ENCODE results near the gene PCDHGA1. TPM values are rescaled to one million over a fixed set of nuclear protein-coding genes. Genes with fewer than 3 reads are reported as not detected.
"Not testable (repeated sequence)": the region's sequence is repeated elsewhere in the genome, so short reads cannot be mapped to it uniquely, and the experiment has no call there.

The PCDHGA1 gene
- total and polyA plus RNA-seq, 4 donors, result 0.05 to 0.08 (median 0.05) TPM; not detected in 1

- no peak within 1 kb of the TSS for H3K9ac ChIP-seq (ENCODE audit: low read depth in 1 of 2, low read length in 2 of 2)
Measured at GRCh38 chr5:141338538-141339306, 8.4 kb downstream of the PCDHGA1 start, which contains the start of gene PCDHGA2. TSS of gene PCDHGA2 (plus strand) at chr5:141338760.

DNA sequence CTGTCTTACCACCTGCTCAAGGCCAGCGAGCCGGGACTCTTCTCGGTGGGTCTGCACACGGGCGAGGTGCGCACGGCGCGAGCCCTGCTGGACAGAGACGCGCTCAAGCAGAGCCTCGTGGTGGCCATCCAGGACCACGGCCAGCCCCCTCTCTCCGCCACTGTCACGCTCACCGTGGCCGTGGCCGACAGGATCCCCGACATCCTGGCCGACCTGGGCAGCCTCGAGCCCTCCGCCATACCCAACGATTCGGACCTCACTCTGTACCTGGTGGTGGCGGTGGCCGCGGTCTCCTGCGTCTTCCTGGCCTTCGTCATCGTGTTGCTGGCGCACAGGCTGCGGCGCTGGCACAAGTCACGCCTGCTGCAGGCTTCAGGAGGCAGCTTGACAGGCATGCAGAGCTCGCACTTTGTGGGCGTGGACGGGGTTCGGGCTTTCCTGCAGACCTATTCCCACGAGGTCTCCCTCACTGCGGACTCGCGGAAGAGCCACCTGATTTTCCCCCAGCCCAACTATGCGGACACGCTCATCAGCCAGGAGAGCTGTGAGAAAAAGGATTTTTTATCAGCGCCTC lies 10.6 kb downstream of the PCDHGA1 start:
- H3K4me3 ChIP-seq (ENCODE audit: low read depth in 1 of 3, low read length in 3 of 3); H3K27ac ChIP-seq (ENCODE audit: low read depth in 1 of 2, low read length in 2 of 2); H3K9ac ChIP-seq (ENCODE audit: low read depth in 1 of 2, low read length in 2 of 2); DNase-seq (ENCODE audit: low spot score); H3K36me3 ChIP-seq (ENCODE audit: control insufficient read depth in 4 of 4, insufficient read depth in 3 of 4, low read depth in 1 of 4, low read length in 3 of 4); H3K4me1 ChIP-seq (ENCODE audit: control insufficient read depth in 4 of 4, insufficient read depth in 4 of 4, low read length in 3 of 4): not testable (repeated sequence)
- 40% methylated on average over 45 of the region's 45 CpGs for WGBS
- Histone ChIP-seq H3K9me3 (ENCODE audit: control insufficient read depth in 4 of 4, low read length in 3 of 4) (peaks cover 33 to 76% (median 38%) of the 10 kb centered on the region in 4 donors), H3K27me3 (ENCODE audit: control insufficient read depth in 4 of 4, insufficient read depth in 4 of 4, low read length in 3 of 4) (peaks cover 0 to 17% (median 10%) of the 10 kb centered on the region in 4 donors)

More at GRCh38 chr5:141338538-141339306, 8.4 kb downstream of the PCDHGA1 start, which contains the start of gene PCDHGA2:
- no peak for DNase-seq (ENCODE audit: low spot score)
- Histone ChIP-seq H3K27ac (ENCODE audit: low read depth in 1 of 2, low read length in 2 of 2) (no peak within 1 kb of the TSS), H3K27me3 (ENCODE audit: control insufficient read depth in 4 of 4, insufficient read depth in 4 of 4, low read length in 3 of 4) (peaks cover 0 to 19% (median 8%) of the 10 kb centered on the region in 4 donors), H3K36me3 (ENCODE audit: control insufficient read depth in 4 of 4, insufficient read depth in 3 of 4, low read depth in 1 of 4, low read length in 3 of 4) (peaks cover 0 to 2% (median 0%) of the 10 kb centered on the region in 4 donors), H3K4me1 (ENCODE audit: control insufficient read depth in 4 of 4, insufficient read depth in 4 of 4, low read length in 3 of 4) (no peaks in the 10 kb centered on the region), H3K4me3 (ENCODE audit: low read depth in 1 of 3, low read length in 3 of 3) (peak within 1 kb of the TSS; percentile 20 to 52 (median 37)), H3K9me3 (ENCODE audit: control insufficient read depth in 4 of 4, low read length in 3 of 4) (peaks cover 26 to 66% (median 34%) of the 10 kb centered on the region in 4 donors)
- WGBS, result 12% methylated on average over 27 of the region's 27 CpGs
- no peak for TF ChIP-seq FOXA2 (IDR thresholded peaks at IDR 0.05)
- TF ChIP-seq, protein P1, sequence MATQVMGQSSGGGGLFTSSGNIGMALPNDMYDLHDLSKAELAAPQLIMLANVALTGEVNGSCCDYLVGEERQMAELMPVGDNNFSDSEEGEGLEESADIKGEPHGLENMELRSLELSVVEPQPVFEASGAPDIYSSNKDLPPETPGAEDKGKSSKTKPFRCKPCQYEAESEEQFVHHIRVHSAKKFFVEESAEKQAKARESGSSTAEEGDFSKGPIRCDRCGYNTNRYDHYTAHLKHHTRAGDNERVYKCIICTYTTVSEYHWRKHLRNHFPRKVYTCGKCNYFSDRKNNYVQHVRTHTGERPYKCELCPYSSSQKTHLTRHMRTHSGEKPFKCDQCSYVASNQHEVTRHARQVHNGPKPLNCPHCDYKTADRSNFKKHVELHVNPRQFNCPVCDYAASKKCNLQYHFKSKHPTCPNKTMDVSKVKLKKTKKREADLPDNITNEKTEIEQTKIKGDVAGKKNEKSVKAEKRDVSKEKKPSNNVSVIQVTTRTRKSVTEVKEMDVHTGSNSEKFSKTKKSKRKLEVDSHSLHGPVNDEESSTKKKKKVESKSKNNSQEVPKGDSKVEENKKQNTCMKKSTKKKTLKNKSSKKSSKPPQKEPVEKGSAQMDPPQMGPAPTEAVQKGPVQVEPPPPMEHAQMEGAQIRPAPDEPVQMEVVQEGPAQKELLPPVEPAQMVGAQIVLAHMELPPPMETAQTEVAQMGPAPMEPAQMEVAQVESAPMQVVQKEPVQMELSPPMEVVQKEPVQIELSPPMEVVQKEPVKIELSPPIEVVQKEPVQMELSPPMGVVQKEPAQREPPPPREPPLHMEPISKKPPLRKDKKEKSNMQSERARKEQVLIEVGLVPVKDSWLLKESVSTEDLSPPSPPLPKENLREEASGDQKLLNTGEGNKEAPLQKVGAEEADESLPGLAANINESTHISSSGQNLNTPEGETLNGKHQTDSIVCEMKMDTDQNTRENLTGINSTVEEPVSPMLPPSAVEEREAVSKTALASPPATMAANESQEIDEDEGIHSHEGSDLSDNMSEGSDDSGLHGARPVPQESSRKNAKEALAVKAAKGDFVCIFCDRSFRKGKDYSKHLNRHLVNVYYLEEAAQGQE (IDR thresholded peaks at IDR 0.05), result no peak
- TF ChIP-seq CTCF (IDR thresholded peaks at IDR 0.05; ENCODE audit: low read depth, low read length, missing input control), result no peak
- peak; percentile 34 to 43 for TF ChIP-seq RAD21 (IDR thresholded peaks at IDR 0.05)

DNA sequence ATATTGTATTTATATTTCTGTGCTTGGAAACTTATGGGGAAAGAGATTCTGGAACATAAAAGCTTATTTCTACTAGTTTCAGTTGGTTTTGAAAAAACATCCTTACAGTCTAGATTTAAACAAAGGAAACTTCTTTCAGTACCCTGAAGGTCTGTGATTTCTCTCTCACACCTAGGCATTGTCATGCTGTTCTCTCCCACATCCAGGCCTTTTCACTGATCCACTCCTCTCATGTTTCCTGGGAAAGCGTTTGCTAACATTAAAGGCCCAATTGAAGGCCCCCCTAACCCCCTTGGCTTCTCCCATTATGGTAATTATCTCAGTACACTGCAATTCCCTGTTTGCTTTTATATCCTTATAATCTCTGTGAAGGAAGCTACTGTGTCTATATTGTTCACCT lies 12.5 kb downstream of the PCDHGA1 start:
- no peak for DNase-seq (ENCODE audit: low spot score)
- Histone ChIP-seq H3K27ac (ENCODE audit: low read depth in 1 of 2, low read length in 2 of 2) (no peak overlapping the region), H3K9ac (ENCODE audit: low read depth in 1 of 2, low read length in 2 of 2) (no peak overlapping the region), H3K4me3 (ENCODE audit: low read depth in 1 of 3, low read length in 3 of 3) (peak overlapping the region in 1 of 3 donors; percentile 7), H3K27me3 (ENCODE audit: control insufficient read depth in 4 of 4, insufficient read depth in 4 of 4, low read length in 3 of 4) (peaks cover 0 to 17% (median 9%) of the 10 kb centered on the region in 4 donors), H3K9me3 (ENCODE audit: control insufficient read depth in 4 of 4, low read length in 3 of 4) (peaks cover 28 to 81% (median 38%) of the 10 kb centered on the region in 4 donors), H3K36me3 (ENCODE audit: control insufficient read depth in 4 of 4, insufficient read depth in 3 of 4, low read depth in 1 of 4, low read length in 3 of 4) (peaks cover 0 to 2% (median 0%) of the 10 kb centered on the region in 4 donors), H3K4me1 (ENCODE audit: control insufficient read depth in 4 of 4, insufficient read depth in 4 of 4, low read length in 3 of 4) (no peaks in the 10 kb centered on the region)
- TF ChIP-seq YY1 (IDR thresholded peaks at IDR 0.05), result no peak
- no peak for TF ChIP-seq JUND (IDR thresholded peaks at IDR 0.05)
- TF ChIP-seq TAF1 (conservative IDR thresholded peaks at IDR 0.05), result no peak
- TF ChIP-seq CTCF (IDR thresholded peaks at IDR 0.05; ENCODE audit: low read depth, low read length, missing input control), result no peak
- no peak for TF ChIP-seq SP1 (IDR thresholded peaks at IDR 0.05)
- TF ChIP-seq, protein P1 (IDR thresholded peaks at IDR 0.05), result no peak
- no peak for TF ChIP-seq RAD21 (IDR thresholded peaks at IDR 0.05)
- WGBS, result 14% methylated on average over 1 of the region's 1 CpG

Measured in liver (tissue), 9 donors.